T follicular helper cell (primary cell): ENCODE data around the gene PSMA6.
"Not testable (repeated sequence)": the region's sequence is repeated elsewhere in the genome, so short reads cannot be mapped to it uniquely, and the experiment has no call there.

Source experiments
- DNase-seq: peaks from one replicate; pipeline ENCODE4 v3.0.0-alpha.2; 2020; ENCODE audit warnings: low read depth
- total RNA-seq, 2 experiments: gene quantifications; one replicate each; lab custom pipeline; 2026; lab: John Stamatoyannopoulos, UW

The PSMA6 gene
- 7.5 to 18.5 reads per million in 2 experiments for total RNA-seq

DNA sequence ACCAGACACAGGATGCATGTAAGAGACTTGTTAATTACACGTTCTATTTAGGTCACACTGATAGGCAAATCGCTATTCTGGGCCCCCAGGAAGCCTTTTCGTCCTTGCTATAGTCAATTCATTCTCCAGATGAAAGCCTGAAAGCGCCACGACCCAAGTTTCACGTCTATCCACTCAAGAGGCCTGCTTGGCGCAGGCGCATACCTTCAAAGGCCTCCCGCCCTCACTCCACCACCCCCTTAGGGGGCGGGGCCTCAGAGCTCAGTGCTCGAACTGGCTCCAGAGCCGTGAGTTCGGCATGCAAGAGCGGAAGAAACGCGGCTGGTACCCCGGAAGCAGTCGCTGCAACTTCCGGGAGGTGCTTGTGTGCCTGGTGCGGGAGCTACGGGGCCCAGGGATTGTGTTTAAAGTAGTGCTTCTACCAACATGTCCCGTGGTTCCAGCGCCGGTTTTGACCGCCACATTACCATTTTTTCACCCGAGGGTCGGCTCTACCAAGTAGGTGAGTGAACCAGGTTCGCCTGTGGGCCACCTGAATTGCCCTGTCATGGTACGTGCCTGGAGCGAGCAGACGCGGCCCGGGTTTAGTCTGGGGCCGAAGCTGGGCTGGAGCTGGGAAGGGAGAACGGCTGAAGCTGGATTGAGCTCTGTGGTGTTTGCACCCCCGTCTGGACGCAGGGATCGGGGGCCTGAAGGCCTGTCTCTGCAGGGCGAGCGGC lies at the start of gene PSMA6:
Gene PSMA6 (plus strand): TSS at position 332 of the 719 bp plus-strand sequence. CDS start 95 bp downstream, at position 427.
- DNase-seq: peak; percentile 99

DNA sequence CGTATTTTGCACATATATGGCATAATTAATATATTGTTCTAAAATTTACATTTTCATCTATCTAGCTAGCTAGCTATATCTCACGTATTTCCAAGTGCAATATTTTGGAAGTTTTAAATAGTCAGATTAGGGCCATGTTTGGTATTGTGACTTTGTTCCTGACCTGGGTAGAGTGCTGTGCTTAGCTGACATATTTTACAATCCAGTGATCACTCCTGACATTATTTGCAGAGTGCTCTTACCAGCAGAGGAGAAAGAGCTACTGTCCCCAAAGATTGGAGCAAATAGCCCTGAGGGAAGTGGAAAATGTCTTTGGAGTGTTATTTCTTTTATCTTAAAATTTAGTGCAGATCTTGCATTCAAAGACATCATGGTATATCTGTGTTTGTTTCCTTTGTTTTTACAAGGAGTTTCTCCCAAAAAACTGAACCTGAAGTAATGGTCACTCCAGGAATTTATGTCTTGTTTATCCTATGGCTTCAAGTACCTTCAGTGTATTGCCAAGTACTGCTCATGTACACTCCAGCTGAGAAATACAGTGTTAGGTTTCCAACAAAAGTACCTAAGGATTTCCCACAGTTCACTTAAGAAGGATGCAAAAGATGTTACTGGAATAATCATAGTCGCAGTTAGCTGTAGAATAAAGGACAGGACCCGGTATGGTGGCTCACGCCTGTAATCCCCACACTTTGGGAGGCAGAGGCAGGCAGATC lies 49.4 kb upstream of the PSMA6 start:
- DNase-seq: no peak

DNA sequence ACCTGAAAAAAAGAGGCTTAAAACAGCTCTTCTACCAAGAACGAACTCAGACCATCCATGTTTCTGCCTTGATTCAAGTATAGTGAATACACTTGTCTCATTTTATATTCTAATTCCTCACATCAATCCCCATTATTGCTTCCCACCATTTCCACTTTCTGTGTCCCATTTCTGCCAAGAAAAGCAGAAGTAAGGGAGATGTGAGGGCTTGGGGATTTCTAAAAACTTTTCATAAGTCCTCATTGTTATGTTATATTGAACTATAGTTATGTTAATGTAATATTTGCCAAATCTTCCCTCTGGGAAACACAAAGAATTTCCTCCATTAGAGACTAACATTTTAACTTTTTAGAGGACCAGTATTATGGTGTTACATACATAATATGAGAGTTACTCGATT lies 48.2 kb upstream of the PSMA6 start:
- DNase-seq: no peak

DNA sequence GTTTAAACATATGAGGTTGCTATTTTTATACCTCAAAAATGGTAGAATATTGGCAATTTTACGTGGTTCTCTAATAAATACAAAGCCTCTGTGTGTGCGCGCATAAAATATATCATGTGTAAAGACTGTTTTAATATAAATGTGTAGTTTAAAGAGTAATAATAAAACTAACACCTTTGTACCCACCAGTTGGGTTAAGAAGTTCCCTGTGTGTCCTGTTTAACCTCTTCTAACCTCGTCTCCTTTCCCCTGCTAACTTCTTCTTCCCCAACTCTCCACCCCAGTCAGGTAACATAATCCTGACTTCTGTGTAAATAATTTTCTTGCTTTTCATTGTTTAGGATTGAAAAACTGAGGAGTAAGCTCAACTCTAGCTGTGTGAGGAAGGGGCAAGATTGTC lies 47.6 kb upstream of the PSMA6 start:
- DNase-seq: no peak

DNA sequence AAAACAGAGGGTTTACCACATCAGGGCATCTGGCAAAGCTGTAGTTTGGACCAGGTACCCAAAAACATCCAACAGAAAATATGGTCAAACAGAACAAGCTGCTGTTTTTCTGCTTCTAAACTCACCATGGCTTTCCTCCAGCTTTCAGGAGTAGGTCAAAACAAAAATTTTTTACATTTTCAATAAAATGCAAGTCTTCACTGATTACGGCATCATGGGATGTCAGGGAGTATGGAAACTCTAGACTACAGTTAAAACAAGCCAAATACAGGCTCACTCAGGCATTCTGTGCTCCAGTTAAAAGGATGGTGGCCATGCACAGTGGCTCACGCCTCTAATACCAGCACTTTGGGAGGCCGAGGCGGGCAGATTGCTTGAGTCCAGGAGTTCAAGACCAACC lies 47.1 kb upstream of the PSMA6 start:
- DNase-seq: no peak

DNA sequence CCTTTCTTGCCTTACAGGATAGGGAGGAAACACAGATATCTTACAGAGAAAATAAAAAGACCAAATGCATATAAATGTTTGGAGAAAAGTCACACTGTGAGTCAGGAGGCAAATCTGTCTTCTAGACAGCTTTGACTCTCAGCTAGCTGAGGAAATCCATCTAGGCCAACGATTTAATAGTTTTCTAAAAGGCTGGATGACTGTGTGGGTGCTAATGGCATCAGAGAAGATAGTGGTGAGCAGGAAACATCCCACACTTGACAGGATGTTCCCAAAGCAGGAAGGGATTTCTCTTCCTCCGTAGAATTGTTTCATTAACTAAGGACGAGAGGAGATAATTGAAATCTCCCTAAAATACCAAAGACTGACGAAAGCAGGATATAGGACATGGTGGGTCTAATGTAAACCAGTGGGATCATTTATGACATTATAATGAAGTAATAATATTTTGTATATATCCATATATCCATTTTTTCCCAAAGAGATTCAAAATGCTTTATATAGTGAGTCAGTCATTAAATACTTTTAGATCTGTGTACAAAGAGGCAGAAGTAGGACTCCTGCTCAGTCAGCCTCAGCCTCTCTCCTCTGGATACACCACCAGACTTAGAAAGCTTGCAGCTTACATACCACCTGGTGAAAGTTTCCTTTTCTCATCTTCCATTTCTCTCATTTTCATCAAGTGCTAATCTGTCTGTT lies 44.3 kb upstream of the PSMA6 start:
- no peak for DNase-seq

DNA sequence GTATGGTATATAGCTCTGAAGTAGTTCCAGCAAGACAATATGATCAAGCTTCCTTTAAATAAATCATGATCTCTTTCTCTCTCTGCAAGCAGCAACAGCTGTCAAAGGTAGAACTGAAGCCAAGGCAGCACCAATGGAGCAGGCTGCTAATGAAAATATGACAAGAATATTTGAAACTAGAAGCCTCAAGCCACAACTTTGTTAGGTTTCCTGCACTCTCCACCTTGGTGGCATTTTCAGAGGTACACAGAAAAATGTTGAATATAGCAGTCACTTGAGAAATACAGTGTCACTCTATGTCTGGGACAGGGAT lies 43.8 kb upstream of the PSMA6 start:
- no peak for DNase-seq

DNA sequence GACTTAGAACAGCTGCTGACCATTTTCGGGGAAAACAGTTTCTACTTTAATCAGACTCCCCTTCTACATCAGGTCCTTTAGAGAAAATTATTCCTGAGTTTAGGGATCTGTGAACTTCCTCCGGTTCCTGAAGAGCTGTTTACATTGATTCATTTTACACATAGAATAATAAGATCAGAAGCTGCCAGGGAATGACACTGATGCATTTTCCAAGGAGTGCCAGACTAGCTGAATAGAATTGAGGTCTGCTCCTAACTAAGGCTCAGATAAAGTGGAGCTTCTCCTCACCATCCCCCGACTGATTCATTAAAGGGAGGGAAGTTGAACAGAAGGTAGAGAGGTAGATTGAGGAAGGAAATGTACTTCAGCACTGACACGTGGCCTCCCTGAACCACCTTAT lies 41.9 kb upstream of the PSMA6 start:
- DNase-seq: no peak

DNA sequence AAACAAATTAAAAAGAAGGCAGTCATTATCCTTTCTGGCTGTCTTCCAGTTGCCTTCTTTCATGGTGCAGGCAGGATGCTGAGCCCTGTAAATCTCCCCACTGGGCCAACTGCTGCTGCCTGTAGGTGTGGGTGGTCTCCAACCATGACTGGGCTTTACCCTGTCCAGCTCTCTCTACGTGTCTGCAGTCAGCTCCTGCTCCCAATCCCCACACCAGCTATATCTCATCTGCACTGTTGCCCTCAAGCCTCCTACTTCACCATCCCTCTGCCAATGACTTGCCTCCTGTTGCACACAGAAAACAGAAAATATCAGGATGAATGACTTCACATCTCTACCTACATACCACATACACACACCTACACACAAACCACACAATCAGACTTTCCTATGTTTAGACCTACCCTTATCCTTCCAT lies 39.7 kb upstream of the PSMA6 start:
- DNase-seq: no peak

DNA sequence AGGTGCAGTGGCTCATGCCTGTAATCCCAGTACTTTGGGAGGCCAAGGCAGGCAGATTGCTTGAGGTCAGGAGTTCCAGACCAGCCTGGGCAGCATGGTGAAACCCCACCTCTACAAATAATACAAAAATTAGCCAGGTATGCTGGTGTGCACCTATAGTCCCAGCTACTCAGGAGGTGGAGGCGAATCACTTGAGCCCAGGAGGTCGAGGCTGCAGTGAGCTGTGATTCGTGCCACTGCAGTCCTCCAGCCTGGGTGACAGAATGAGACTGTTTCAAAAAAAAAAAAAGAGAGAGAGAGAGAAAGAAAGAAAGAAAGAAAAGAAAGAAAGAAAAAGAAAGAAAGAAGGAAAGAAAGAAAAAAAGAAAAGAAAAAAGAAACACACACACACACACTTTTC lies 39.1 kb upstream of the PSMA6 start:
- not testable (repeated sequence) for DNase-seq

DNA sequence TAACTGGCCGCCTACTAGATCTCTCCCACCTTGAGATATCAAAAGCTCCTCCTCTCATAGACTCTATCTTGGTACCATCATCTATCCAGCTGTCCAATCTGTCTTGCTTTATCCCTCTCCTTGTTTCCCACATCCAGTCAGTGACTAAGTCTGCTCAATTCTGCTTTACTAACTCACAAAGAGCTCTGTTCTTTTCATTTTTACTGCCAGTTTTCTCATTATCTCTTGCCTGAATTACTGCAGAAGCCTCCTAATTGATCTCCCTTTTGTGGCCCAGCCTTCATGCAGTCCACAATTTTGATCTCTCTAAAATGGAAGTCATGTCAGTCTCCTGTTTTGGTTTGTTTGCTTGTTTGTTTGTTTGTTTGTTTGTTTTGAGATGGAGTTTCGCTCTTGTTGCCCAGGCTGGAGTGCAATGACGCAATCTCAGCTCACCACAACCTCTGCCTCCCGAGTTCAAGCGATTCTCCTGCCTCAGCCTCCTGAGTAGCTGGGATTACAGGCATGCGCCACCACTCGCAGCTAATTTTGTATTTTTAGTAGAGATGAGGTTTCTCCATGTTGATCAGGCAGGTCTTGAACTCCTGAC lies 38.1 kb upstream of the PSMA6 start:
- DNase-seq: not testable (repeated sequence)

DNA sequence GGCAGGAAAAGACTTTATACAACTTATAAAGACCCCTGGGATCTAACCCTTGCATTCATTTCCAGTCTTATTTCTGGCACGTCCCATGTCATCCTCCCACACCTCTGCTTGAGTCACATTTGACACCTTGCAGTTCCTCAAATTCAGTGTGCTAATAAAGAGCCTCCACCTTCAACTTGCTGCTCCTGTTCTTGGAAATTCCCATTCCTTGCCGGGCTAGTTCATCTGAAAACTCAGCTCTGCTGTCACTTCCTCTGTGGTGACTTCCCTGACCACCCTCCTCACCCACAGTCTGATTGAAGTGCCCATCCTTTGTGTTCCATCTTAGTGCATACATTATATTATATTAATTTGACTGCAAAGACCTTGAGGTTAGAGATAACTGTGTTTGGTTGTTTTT lies 37.4 kb upstream of the PSMA6 start:
- DNase-seq: no peak

DNA sequence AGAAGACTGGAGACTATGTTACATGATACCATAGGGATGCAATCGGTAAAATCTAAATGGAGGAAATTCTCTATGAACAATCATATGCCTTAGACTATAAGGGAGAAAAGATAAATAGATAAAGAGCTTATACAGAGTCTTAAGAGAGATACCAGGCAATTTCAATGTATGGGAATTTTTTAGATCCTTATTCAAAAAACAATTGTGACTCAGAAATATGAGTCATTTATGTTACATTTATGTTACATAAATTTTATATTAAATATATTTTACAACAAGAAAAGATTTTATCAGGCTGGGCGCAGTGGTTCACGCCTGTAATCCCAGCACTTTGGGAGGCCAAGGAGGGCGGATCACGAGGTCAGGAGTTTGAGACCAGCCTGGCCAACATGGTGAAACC lies 36.5 kb upstream of the PSMA6 start:
- no peak for DNase-seq

DNA sequence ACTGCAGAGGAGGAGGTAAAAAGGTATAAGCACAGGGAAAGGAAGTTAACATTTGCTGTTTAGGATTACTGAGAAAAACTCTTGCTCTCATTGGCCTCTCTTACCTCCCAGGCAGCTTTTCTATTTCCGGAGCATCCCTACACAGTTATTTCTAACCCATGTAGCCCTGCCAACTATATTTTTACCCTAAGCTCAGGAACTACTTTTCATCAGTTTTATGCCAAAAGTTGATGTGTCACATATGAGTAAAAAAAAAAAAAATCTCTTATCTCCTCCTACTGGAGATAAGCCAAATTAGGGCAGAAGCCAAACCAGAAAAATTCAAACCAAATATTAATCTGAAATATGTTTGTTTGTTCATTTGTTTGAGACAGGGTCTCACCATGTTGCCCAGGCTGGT lies 34.4 kb upstream of the PSMA6 start:
- DNase-seq: no peak

DNA sequence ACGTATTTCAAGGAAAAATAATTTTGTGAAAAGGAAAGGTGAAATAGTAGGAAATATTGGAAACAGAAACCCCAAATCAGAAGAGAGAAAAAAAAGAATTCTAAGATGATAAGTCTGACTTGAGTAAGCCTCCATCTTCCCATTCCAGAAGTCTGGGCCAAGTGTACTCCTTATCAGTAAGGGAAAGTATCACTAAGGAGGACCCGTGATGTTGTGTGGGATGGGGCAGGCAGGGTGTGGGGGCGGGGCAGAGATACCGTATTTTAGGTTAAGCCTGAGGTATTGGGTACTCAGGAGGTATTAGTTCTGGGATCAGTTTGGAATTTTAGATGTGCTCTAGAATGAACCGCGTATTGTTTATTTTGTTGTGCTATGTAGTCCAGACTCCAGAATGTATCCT lies 33.8 kb upstream of the PSMA6 start:
- no peak for DNase-seq

DNA sequence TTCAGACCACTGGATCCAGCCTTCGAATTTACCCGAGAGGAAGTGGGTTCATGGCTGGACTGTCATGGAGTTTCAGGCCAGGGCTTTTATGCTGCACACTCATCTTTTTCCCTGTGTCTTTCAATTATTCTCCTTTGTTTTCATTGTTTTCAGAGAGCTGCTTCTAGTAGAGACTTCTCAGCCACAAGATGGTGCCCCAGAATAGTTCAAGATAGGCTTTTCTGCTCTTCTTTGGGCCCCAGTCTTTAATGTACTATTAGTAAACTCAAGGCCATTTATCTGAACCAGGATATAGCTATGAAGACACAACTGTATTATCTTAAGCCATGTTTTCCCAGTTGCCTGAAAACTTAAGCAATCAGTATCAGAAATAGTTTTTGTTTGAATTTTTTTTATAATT lies 30.4 kb upstream of the PSMA6 start:
- no peak for DNase-seq

DNA sequence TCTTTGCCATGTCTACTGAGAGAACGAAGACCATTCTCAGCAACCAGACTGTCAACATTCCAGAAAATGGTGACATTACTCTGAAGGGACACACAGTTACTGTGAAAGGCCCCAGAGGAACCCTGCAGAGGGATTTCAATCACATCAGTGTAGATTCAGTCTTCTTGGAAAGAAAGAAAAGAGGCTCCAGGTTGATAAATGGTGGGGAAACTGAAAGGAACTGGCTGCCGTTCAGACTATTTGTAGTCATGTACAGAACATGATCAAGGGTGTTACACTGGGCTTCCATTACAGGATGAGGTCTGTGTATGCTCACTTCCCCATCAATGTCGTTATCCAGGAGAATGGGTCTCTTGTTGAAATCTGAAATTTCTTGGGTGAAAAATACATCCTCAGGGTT lies 29.7 kb upstream of the PSMA6 start:
- DNase-seq: no peak

DNA sequence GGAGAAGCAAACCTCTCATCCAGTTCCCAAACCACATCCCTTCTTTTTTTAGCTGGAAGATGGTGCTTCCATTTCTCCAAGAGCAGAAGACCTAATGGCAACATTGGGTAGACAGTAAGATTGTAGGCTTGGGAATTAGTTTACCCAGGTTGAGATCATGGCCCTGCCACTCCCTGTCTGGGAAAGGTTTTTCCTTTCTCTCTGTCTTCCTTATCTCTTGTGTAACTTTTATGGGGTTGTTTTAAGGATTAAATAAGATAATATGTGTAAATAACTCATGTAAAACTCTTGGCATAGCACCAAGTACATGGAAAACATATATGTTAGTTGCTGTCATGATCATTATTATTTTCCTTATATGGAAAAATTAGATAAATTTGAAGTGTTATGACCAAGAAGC lies 23.2 kb upstream of the PSMA6 start:
- DNase-seq: no peak

DNA sequence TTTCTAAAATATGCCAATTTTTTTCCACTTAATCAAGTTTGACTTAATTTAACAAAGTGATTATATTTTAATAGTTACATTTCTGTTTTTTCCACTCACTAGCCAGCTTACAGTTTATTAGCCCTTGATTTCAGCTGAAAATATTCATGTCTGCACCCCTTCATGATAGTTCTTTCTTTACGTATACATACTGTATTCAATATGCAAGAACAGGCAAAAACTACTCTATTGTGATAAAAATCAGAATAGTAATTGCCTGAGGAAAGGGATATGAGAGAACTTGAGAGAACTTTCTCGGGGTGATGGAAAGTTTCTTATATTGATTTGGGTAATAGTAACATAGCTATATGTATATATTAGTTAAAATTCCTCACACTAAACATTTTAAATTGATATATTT lies 17.4 kb upstream of the PSMA6 start:
- DNase-seq: no peak

DNA sequence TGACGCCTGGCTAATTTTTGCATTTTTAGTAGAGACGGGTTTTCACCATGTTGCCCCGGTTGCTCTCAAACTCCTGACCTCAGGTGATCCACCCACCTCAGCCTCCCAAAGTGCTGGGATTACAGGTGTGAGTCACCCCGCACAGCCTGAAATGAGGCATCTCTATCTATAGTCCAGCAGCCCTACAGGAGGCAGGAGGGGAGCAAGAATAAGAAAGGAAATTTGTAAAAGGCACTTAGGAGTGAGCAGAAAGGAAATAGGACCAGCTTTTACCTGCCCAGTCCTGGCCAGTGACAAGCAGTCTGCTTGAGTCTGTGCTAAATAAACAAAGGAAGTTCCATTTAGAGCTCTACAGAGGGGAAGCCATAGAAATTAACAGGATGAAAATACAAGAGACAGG lies 15.0 kb upstream of the PSMA6 start:
- DNase-seq: no peak

DNA sequence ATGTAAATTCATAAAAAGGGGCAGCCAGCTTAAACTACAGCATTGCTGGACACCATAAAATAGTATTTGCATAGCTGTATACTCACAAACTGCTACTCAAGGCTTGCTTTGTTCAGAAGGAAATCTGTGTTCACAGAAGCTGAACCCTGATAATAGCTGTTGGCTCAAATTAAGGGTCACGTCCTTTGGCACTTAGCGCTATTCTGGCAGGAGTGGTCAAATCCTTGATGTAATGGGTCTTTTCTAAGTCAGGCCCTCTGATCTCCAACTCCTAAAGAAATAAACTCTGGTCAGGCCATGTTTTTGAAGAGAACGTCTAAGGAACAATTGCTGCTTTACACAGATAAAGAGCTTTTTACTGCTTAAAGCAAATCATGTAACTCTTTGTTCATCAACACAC lies 12.8 kb upstream of the PSMA6 start:
- DNase-seq: no peak

DNA sequence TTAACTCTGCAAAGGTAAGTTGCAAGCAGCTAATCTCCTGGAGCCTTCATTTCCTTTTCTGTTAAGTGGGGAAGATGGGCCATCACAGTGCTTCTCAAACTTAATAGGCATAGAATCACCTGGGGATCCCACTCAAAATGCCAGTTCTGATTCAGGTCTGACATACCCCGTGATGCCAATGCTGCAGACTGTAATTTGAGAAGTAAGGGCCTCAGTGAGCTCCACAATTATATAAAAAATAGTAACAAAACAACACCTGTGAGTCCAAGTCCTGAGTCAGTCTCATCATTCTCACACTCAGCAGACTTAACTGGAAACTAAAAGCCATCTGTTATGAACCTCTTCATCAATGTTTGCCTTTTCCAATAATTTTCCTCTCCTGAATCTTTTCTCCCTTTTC lies 10.8 kb upstream of the PSMA6 start:
- no peak for DNase-seq

DNA sequence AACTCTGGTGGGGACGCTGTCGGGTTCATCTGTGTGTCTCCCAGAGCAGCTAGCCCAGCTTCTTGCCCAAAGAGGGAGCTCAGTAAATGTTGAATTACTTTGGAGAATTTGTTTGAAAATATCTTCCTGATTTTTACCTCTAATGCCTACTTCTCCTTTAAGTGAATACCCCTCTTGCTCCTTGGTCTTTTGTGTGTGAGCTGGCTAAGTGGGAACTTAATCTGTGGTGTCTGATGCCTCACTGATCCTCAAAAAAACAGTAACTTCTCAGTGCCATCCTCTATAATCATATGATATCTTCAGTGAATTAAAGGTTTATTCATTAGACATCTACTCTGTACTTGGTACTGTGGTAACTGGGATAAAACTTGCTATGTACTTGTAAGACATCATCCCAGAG lies 7.7 kb upstream of the PSMA6 start:
- DNase-seq: no peak
